GM10248 (cell line): ENCODE results near the gene ANKRD65.

Experiments used
- CTCF ChIA-PET: fragments of 300-600 bp; sonication (Branson Sonifier 250); formaldehyde crosslinking; extraction: SDS; loops from one replicate; lab custom pipeline; 2021; ENCODE audit warnings: antibody characterized with exemption; lab: Yijun Ruan, JAX
- POLR2A ChIA-PET: fragments of 350-650 bp; sonication (Branson Sonifier 250); formaldehyde crosslinking; extraction: SDS; loops from one replicate; lab custom pipeline; 2020; ENCODE audit warnings: antibody characterized with exemption; lab: Yijun Ruan, JAX
- DNase-seq: peaks from one replicate; pipeline ENCODE4 v3.0.0; 2012; ENCODE audit errors: extremely low spot score
- CTCF ChIP-seq: IDR thresholded peaks from 2 replicates; pipeline ENCODE4 v1.5.1; 2012; ENCODE audit warnings: mild to moderate bottlenecking, low read depth; ENCODE audit errors: extremely low read depth, missing control alignments, control extremely low read depth

The ANKRD65 gene

GRCh38 chr1:1437904-1438376 lies 16.9 kb upstream of the ANKRD65 start:
- POLR2A ChIA-PET = no interaction called here
- CTCF ChIA-PET = interaction anchor here (1.2 to 1.8 kb wide), 4 partner anchors 11 to 74 kb away, joined by 3 to 5 read pairs (median 3); no protein-coding TSS in a partner anchor
- peak; percentile 75 for DNase-seq
- TF ChIP-seq CTCF = no peak

GRCh38 chr1:1437033-1437903 lies 16.2 kb upstream of the ANKRD65 start:
- POLR2A ChIA-PET = no interaction called here
- DNase-seq = peak; percentile 25
- TF ChIP-seq CTCF = no peak
- CTCF ChIA-PET = interaction anchor here (0.8 to 1.8 kb wide), 7 partner anchors 11 to 180 kb away, joined by 3 to 5 read pairs (median 3); no protein-coding TSS in a partner anchor

- ChIA-PET CTCF (interaction anchor here (0.8 to 1.4 kb wide), 4 partner anchors 10 to 180 kb away, joined by 3 to 5 read pairs (median 4); no protein-coding TSS in a partner anchor), POLR2A (no interaction called here)
- no peak for TF ChIP-seq CTCF
- DNase-seq = peak; percentile 36
Observed at GRCh38 chr1:1436630-1437032, 15.6 kb upstream of the ANKRD65 start.

- DNase-seq = peak; percentile 23
- ChIA-PET POLR2A (no interaction called here), CTCF (interaction anchor here (1.2 to 1.4 kb wide), 3 partner anchors 9 to 64 kb away, joined by 3 to 5 read pairs (median 4); no protein-coding TSS in a partner anchor)
- no peak for TF ChIP-seq CTCF
Observed at GRCh38 chr1:1435911-1436629, 15.0 kb upstream of the ANKRD65 start.

GRCh38 chr1:1435106-1435903 lies 14.2 kb upstream of the ANKRD65 start, which contains the start of gene VWA1:
Gene VWA1 (plus strand): TSS chr1:1435690. CDS start chr1:1435749, 59 bp downstream.
- TF ChIP-seq CTCF = no peak
- peak; percentile 91 for DNase-seq
- ChIA-PET POLR2A (no interaction called here), CTCF (interaction anchor here (1.5 kb wide), 1 partner anchor 64 kb away, joined by 4 read pairs; no protein-coding TSS in a partner anchor)
